ENCODE measurements around the gene CBR1.

DNA sequence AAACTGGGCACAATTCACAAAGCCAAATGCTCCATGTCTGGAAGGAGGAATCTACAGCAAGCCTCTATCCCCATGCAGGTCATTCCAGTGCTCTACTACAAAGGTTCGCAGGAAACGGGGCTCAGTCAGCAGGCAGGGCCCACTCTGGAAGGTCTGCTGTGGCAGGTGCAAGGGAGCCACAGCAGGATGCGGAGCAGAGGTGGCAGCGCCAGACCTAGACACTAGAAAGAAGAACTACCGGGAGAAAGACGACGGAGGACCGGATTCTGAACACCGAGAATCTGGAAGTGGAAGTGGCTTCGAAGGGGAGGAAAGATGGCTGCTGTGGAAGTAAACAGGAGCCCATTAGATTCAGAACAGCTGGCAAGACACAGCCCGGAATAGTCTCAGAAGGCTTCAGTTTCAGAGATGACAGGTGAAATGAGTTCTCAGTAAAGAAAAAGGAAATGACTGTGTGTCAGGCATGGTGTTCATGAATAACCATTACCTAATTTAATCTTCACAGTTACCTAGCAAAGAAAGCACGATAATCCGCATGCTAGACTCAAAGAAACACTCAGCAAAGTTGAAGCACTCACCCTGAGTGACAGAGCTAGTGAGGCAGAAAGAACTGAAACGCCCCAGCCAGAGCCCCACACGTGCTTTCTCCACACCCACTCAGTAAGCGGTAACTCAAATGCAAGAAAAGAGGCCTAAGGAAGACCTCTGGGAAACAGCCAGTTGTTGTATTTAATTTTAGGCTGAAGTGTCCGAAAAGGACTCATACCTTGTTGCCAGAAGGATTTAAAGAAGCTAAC is 30.9 kb upstream of the CBR1 start:
- TF ChIP-seq CTCF (conservative IDR thresholded peaks at IDR 0.05 in 1 of 2, IDR thresholded peaks at IDR 0.05 in 1 of 2; ENCODE audit: extremely low read depth in 1 of 2, insufficient read depth in 1 of 2, low read depth in 1 of 2, low read length in 2 of 2), result no peak
- no peak for TF ChIP-seq EZH2 (IDR thresholded peaks at IDR 0.05; ENCODE audit: borderline replicate concordance, low read length)
